H9 (cell line): Measurements from ENCODE around the gene MYOCOS. TPM values are rescaled to one million over a fixed set of nuclear protein-coding genes. Genes with fewer than 3 reads are reported as not detected.

Source experiments
- DNase-seq: peaks from one replicate; pipeline ENCODE4 v3.0.0-alpha.2; 2017
- H2AFZ ChIP-seq: one replicate; pipeline ENCODE4 v1.6.1; 2013; ENCODE audit warnings: mild to moderate bottlenecking, low read length, control low read depth, moderate library complexity
- H2AK5ac ChIP-seq: 2 replicates; pipeline ENCODE4 v1.6.1; 2013; ENCODE audit warnings: low read length, control low read depth, mixed read lengths; ENCODE audit not compliant: insufficient read length
- H2BK120ac ChIP-seq: one replicate; pipeline ENCODE4 v1.6.1; 2013; ENCODE audit warnings: low read depth, mild to moderate bottlenecking, low read length, control low read depth, inconsistent platforms; ENCODE audit not compliant: poor library complexity, severe bottlenecking
- H2BK12ac ChIP-seq: 2 replicates; pipeline ENCODE4 v1.6.1; 2013; ENCODE audit warnings: low read length, control low read depth, mixed read lengths, low read depth; ENCODE audit not compliant: insufficient read length
- H2BK15ac ChIP-seq: 2 replicates; pipeline ENCODE4 v1.6.1; 2013; ENCODE audit warnings: low read depth, low read length, control low read depth
- H2BK20ac ChIP-seq: one replicate; pipeline ENCODE4 v1.6.1; 2013; ENCODE audit warnings: low read depth, mild to moderate bottlenecking, low read length, control low read depth, inconsistent platforms; ENCODE audit not compliant: poor library complexity, severe bottlenecking
- H2BK5ac ChIP-seq: 2 replicates; pipeline ENCODE4 v1.6.1; 2013; ENCODE audit warnings: low read length, control low read depth, mixed read lengths; ENCODE audit not compliant: insufficient read length
- H3K14ac ChIP-seq: 2 replicates; pipeline ENCODE4 v1.6.1; 2013; ENCODE audit warnings: low read length, control low read depth; ENCODE audit not compliant: insufficient read depth
- H3K18ac ChIP-seq: 2 replicates; pipeline ENCODE4 v1.6.1; 2013; ENCODE audit warnings: low read depth, mild to moderate bottlenecking, mixed read lengths, low read length, control low read depth; ENCODE audit not compliant: insufficient read length
- H3K23ac ChIP-seq: 2 replicates; pipeline ENCODE4 v1.6.1; 2013; ENCODE audit warnings: low read length, control low read depth, mixed read lengths, low read depth; ENCODE audit not compliant: insufficient read length
- H3K23me2 ChIP-seq: 2 replicates; pipeline ENCODE4 v1.6.1; 2013; ENCODE audit warnings: low read depth, mild to moderate bottlenecking, mixed read lengths, low read length, control low read depth; ENCODE audit not compliant: insufficient read length, poor library complexity, severe bottlenecking
- H3K27ac ChIP-seq: 2 replicates; pipeline ENCODE4 v1.5.1; 2013; ENCODE audit warnings: low read length, control low read depth, mixed read lengths, low read depth; ENCODE audit not compliant: insufficient read length
- H3K27me3 ChIP-seq: 2 replicates; pipeline ENCODE4 v1.6.1; 2013; ENCODE audit warnings: low read length, control low read depth, inconsistent platforms; ENCODE audit not compliant: insufficient read depth
- H3K4ac ChIP-seq: 2 replicates; pipeline ENCODE4 v1.6.1; 2013; ENCODE audit warnings: low read depth, mild to moderate bottlenecking, control low read depth, inconsistent platforms, low read length, moderate library complexity
- H3K4me1 ChIP-seq: 2 replicates; pipeline ENCODE4 v1.6.1; 2013; ENCODE audit warnings: low read length, control low read depth, inconsistent platforms; ENCODE audit not compliant: insufficient read depth
- H3K4me2 ChIP-seq: 2 replicates; pipeline ENCODE4 v1.6.1; 2013; ENCODE audit warnings: low read length, control low read depth, mixed read lengths; ENCODE audit not compliant: insufficient read length, insufficient read depth
- H3K56ac ChIP-seq: 2 replicates; pipeline ENCODE4 v1.6.1; 2013; ENCODE audit warnings: low read depth, mild to moderate bottlenecking, mixed read lengths, low read length, control low read depth; ENCODE audit not compliant: insufficient read length
- H3K79me1 ChIP-seq: 2 replicates; pipeline ENCODE4 v1.6.1; 2013; ENCODE audit warnings: low read depth, mild to moderate bottlenecking, moderate library complexity, low read length, control low read depth, inconsistent platforms; ENCODE audit not compliant: insufficient read depth, poor library complexity, severe bottlenecking
- H3K79me2 ChIP-seq: 2 replicates; pipeline ENCODE4 v1.6.1; 2013; ENCODE audit warnings: low read length, control low read depth, inconsistent platforms; ENCODE audit not compliant: insufficient read depth
- H3K9ac ChIP-seq: 2 replicates; pipeline ENCODE4 v1.6.1; 2013; ENCODE audit warnings: low read length, control low read depth, mixed read lengths; ENCODE audit not compliant: insufficient read length; ENCODE audit errors: extremely low read depth
- H3K9me3 ChIP-seq: one replicate; pipeline ENCODE4 v1.6.1; 2013; ENCODE audit warnings: low read depth, low read length, inconsistent platforms; ENCODE audit not compliant: control insufficient read depth
- H3T11ph ChIP-seq: one replicate; pipeline ENCODE4 v1.6.1; 2013; ENCODE audit warnings: mild to moderate bottlenecking, low read length, control low read depth, inconsistent platforms
- H4K20me1 ChIP-seq: one replicate; pipeline ENCODE4 v1.6.1; 2013; ENCODE audit not compliant: control insufficient read depth, insufficient read length, insufficient read depth
- H4K5ac ChIP-seq: 2 replicates; pipeline ENCODE4 v1.6.1; 2013; ENCODE audit warnings: low read depth, mild to moderate bottlenecking, mixed read lengths, low read length, control low read depth; ENCODE audit not compliant: insufficient read length
- H4K8ac ChIP-seq: replicated peaks from 2 replicates; pipeline ENCODE4 v1.6.1; 2013; ENCODE audit warnings: low read length, control low read depth, mixed read lengths, low read depth; ENCODE audit not compliant: insufficient read length
- H4K91ac ChIP-seq: 2 replicates; pipeline ENCODE4 v1.6.1; 2013; ENCODE audit warnings: low read depth, mild to moderate bottlenecking, moderate library complexity, mixed read lengths, low read length, control low read depth; ENCODE audit not compliant: insufficient read length
- H3K27ac Mint-ChIP-seq, 3 experiments: 2 replicates in 2 of 3; 3 replicates in 1 of 3; pipeline ENCODE4 v1.8.0; 2020 to 2021; ENCODE audit warnings: mixed read lengths in 3 of 3, mild to moderate bottlenecking in 1 of 3, moderate library complexity in 1 of 3
- H3K27me3 Mint-ChIP-seq: 2 replicates; pipeline ENCODE4 v1.8.0; 2021; ENCODE audit warnings: low read depth, mild to moderate bottlenecking, moderate library complexity, mixed read lengths
- H3K36me3 Mint-ChIP-seq, 3 experiments: 2 replicates in 2 of 3; 3 replicates in 1 of 3; pipeline ENCODE4 v1.8.0; 2020 to 2021; ENCODE audit warnings: low read depth in 3 of 3, mixed read lengths in 3 of 3; ENCODE audit not compliant: insufficient read depth in 1 of 3
- H3K4me1 Mint-ChIP-seq, 2 experiments: 2 replicates each; pipeline ENCODE4 v1.8.0; 2020; ENCODE audit warnings: mixed read lengths in 2 of 2
- H3K4me3 Mint-ChIP-seq, 2 experiments: 2 replicates in 1 of 2; 3 replicates in 1 of 2; pipeline ENCODE4 v1.8.0; 2020 to 2021; ENCODE audit warnings: mild to moderate bottlenecking in 2 of 2, mixed read lengths in 2 of 2, moderate library complexity in 1 of 2
- H3K9me3 Mint-ChIP-seq, 2 experiments: 2 replicates in 1 of 2; 3 replicates in 1 of 2; pipeline ENCODE4 v1.8.0; 2020; ENCODE audit warnings: mild to moderate bottlenecking in 2 of 2, mixed read lengths in 2 of 2, moderate library complexity in 1 of 2
- CTCF ChIP-seq: fragments of 200-600 bp; sonication (generic); conservative IDR thresholded peaks from 3 replicates; pipeline ENCODE4 v1.8.0; 2021; ENCODE audit warnings: antibody characterized with exemption, mild to moderate bottlenecking
- WGBS: extraction: QIAGEN DNeasy Blood & Tissue Kit; methylation state at CpG from one replicate; pipeline ENCODE4 v1.1.7; 2013; ENCODE audit warnings: missing lambda C conversion rate, low lambda C conversion rate, mixed read lengths; ENCODE audit not compliant: insufficient read length; ENCODE audit errors: extremely low coverage; 5-methylcytosine and 5-hydroxymethylcytosine counted together
- total RNA-seq: library from RNA; stranded (reverse); gene quantifications from 2 replicates; pipeline ENCODE4 v1.2.1, GENCODE V29; 2021

The MYOCOS gene
- total RNA-seq, 1 experiment from 2014 or later, result 0.13 TPM

- Histone ChIP-seq H4K20me1 (no peaks in the 10 kb centered on the region), H2BK5ac (no peak overlapping the region), H2AFZ (no peak overlapping the region), H2BK20ac (no peak overlapping the region), H4K91ac (no peak overlapping the region), H3K56ac (no peak overlapping the region), H3K27ac (no peak overlapping the region), H2AK5ac (no peak overlapping the region), H3K4me2 (peak overlapping the region; percentile 18), H3T11ph (no peak overlapping the region), H3K4me1 (peaks cover 2% of the 10 kb centered on the region; the same call in 1 of the 2 replicates), H2BK120ac (no peak overlapping the region), H3K18ac (no peak overlapping the region), H3K4ac (no peak overlapping the region), H3K23me2 (no peaks in the 10 kb centered on the region), H2BK12ac (no peak overlapping the region), H3K14ac (0 out of 2 replicates have a peak overlapping the region, but pooled peaks have one; percentile 10), H3K9ac (no peak overlapping the region), H3K23ac (no peak overlapping the region), H3K79me1 (no peaks in the 10 kb centered on the region), H3K27me3 (no peaks in the 10 kb centered on the region), H3K79me2 (no peaks in the 10 kb centered on the region), H3K9me3 (no peaks in the 10 kb centered on the region), H2BK15ac (no peak overlapping the region), H4K5ac (no peak overlapping the region), H4K8ac (no peak overlapping the region)
- WGBS, result no CpG with 5 or more reads among the region's 10 CpGs
- Mint-ChIP-seq H3K4me3 (peak overlapping the region; percentile 7 to 63; a peak in 4 of 5 replicates), H3K9me3 (no peaks in the 10 kb centered on the region), H3K4me1 (peaks cover 38 to 43% of the 10 kb centered on the region in 2 experiments), H3K27ac (peak overlapping the region; percentile 90 to 97 (median 93)), H3K36me3 (no peaks in the 10 kb centered on the region), H3K27me3 (no peaks in the 10 kb centered on the region; the same call in 1 of the 2 replicates)
- DNase-seq, result peak; percentile 84
- TF ChIP-seq CTCF, result peak; percentile 42; the same call in 2 of the 3 replicates
These were observed 19.2 kb downstream of the MYOCOS start for GRCh38 chr1:171641076-171641864.
